Keratinocyte (primary cell): ENCODE measurements around the gene NFKBIZ. TPM values are rescaled to one million over a fixed set of nuclear protein-coding genes. Genes with fewer than 3 reads are reported as not detected.
A peak's percentile ranks its signal among the peaks of the same experiment; 100 is the strongest.
"Not testable (repeated sequence)": the region's sequence is repeated elsewhere in the genome, so short reads cannot be mapped to it uniquely, and the experiment has no call there.

ENCODE experiments used
- DNase-seq: peaks from one replicate; pipeline ENCODE4 v3.0.0-alpha.2; 2011; ENCODE audit warnings: low read depth, missing footprints, low spot score
- FAIRE-seq: peaks from 2 replicates; lab custom pipeline; 2011; peaks lifted over from hg19 to GRCh38; lab: Jason Lieb, UNC
- H2AFZ ChIP-seq: 2 replicates; pipeline ENCODE4 v1.6.0; 2012; ENCODE audit warnings: low read length, control low read depth, inconsistent platforms; ENCODE audit not compliant: control insufficient read depth
- H3K27ac ChIP-seq: 2 replicates; pipeline ENCODE4 v1.5.1; 2011; ENCODE audit warnings: low read length; ENCODE audit not compliant: control insufficient read depth, insufficient read depth
- H3K27me3 ChIP-seq: 3 replicates; pipeline ENCODE4 v1.6.0; 2011; ENCODE audit warnings: low read length; ENCODE audit not compliant: control insufficient read depth, insufficient read depth; ENCODE audit errors: extremely low read depth
- H3K36me3 ChIP-seq, 2 experiments: 2 replicates in 1 of 2; 3 replicates in 1 of 2; pipeline ENCODE4 v1.5.1; 2011; ENCODE audit warnings: low read length in 2 of 2, mild to moderate bottlenecking in 1 of 2; ENCODE audit not compliant: control insufficient read depth in 2 of 2, insufficient read depth in 2 of 2; ENCODE audit errors: extremely low read depth in 1 of 2
- H3K4me1 ChIP-seq: 3 replicates; pipeline ENCODE4 v1.5.1; 2011; ENCODE audit warnings: low read length; ENCODE audit not compliant: control insufficient read depth, insufficient read depth; ENCODE audit errors: extremely low read depth
- H3K4me2 ChIP-seq: 3 replicates; pipeline ENCODE4 v1.6.0; 2011; ENCODE audit warnings: low read depth, low read length; ENCODE audit not compliant: control insufficient read depth, insufficient read depth; ENCODE audit errors: extremely low read depth
- H3K4me3 ChIP-seq, 3 experiments: fragments of 200-600 bp in 1 of 3; sonication (generic) in 1 of 3; 2 replicates in 2 of 3; 3 replicates in 1 of 3; pipeline ENCODE4 v1.5.1; 2011 to 2016; ENCODE audit warnings: low read length in 3 of 3, mild to moderate bottlenecking in 3 of 3, control low read depth in 2 of 3, inconsistent platforms in 1 of 3, low read depth in 1 of 3, mixed read lengths in 1 of 3, mixed run types in 1 of 3, moderate library complexity in 1 of 3; ENCODE audit not compliant: control insufficient read depth in 2 of 3, insufficient read depth in 2 of 3; ENCODE audit errors: extremely low read depth in 1 of 3
- H3K79me2 ChIP-seq: 2 replicates; pipeline ENCODE4 v1.6.0; 2012; ENCODE audit warnings: low read length; ENCODE audit not compliant: control insufficient read depth, insufficient read depth
- H3K9ac ChIP-seq: 3 replicates; pipeline ENCODE4 v1.6.0; 2011; ENCODE audit warnings: low read length; ENCODE audit not compliant: control insufficient read depth, insufficient read depth; ENCODE audit errors: extremely low read depth
- H3K9me1 ChIP-seq: 3 replicates; pipeline ENCODE4 v1.6.0; 2011; ENCODE audit warnings: low read length; ENCODE audit not compliant: control insufficient read depth, insufficient read depth; ENCODE audit errors: extremely low read depth
- H3K9me3 ChIP-seq: 2 replicates; pipeline ENCODE4 v1.5.1; 2012; ENCODE audit warnings: low read depth, low read length; ENCODE audit not compliant: control insufficient read depth
- H4K20me1 ChIP-seq: 3 replicates; pipeline ENCODE4 v1.6.0; 2011; ENCODE audit warnings: low read length; ENCODE audit not compliant: control insufficient read depth, insufficient read depth; ENCODE audit errors: extremely low read depth
- CTCF ChIP-seq, 3 experiments: IDR thresholded peaks in 1 of 3; conservative IDR thresholded peaks in 1 of 3; optimal IDR thresholded peaks in 1 of 3; 2 replicates in 2 of 3; 3 replicates in 1 of 3; pipeline versions ENCODE3 to v1.5.1; 2011; ENCODE audit warnings: low read length in 3 of 3, mild to moderate bottlenecking in 3 of 3, moderate library complexity in 2 of 3, control low read depth in 1 of 3, inconsistent platforms in 1 of 3; ENCODE audit not compliant: insufficient read depth in 2 of 3; ENCODE audit errors: extremely low read depth in 1 of 3
- EZH2 ChIP-seq: IDR thresholded peaks from one replicate; pipeline ENCODE4 v1.6.1; 2012; ENCODE audit warnings: inconsistent platforms, mild to moderate bottlenecking, low read length, moderate library complexity
- dilution Hi-C: fragments of 300-500 bp; cut with MboI; formaldehyde crosslinking; loops from one replicate; pipeline ENCODE4 v1.7.0; 2020; ENCODE audit warnings: low sequenced_read_pairs; ENCODE audit not compliant: extremely low pct_ligation_motif_present
- polyA plus RNA-seq, 5 experiments: library from polyadenylated mRNA; depleted of rRNA in 3 of 5; stranded (reverse) in 3 of 5; stranded (forward) in 1 of 5; unstranded in 1 of 5; fragments of >200 nt; gene quantifications; 1 replicate in 1 of 5; 2 replicates in 3 of 5; 3 replicates in 1 of 5; pipeline versions ENCODE4 v1.2.1 to v1.2.3, GENCODE V29; 2011 to 2012; ENCODE audit warnings: missing spikeins in 2 of 5, low read depth in 1 of 5, low replicate concordance in 1 of 5

The NFKBIZ gene
- polyA plus RNA-seq, 1 donor (not counting 4 experiments of a cell fraction or from before 2014, with no cell fraction given): 88.9 TPM

- Histone ChIP-seq H2AFZ (peak overlapping the region; percentile 25), H3K9me1 (no peaks in the 10 kb centered on the region), H3K4me1 (peaks cover 22% of the 10 kb centered on the region), H3K27ac (peak overlapping the region; percentile 85), H3K4me3 (no peak overlapping the region), H3K9me3 (no peaks in the 10 kb centered on the region), H3K36me3 (no peaks in the 10 kb centered on the region), H3K79me2 (no peaks in the 10 kb centered on the region), H3K9ac (peak overlapping the region; percentile 49), H4K20me1 (no peaks in the 10 kb centered on the region), H3K4me2 (peak overlapping the region; percentile 47), H3K27me3 (no peaks in the 10 kb centered on the region)
- FAIRE-seq (peak; percentile 96), DNase-seq (peak; percentile 81)
- TF ChIP-seq CTCF (optimal IDR thresholded peaks at IDR 0.05 in 1 of 3, IDR thresholded peaks at IDR 0.05 in 1 of 3, conservative IDR thresholded peaks at IDR 0.05 in 1 of 3; ENCODE audit: extremely low read depth in 1 of 3, insufficient read depth in 2 of 3, low read length in 3 of 3) (no peak), EZH2 (no peak)
- dilution Hi-C loops: no loop called here
Measured at GRCh38 chr3:101902041-101902440, 52.7 kb downstream of the NFKBIZ start.

- FAIRE-seq: peak; percentile 76
- H3K4me2 ChIP-seq: peak overlapping the region; percentile 49
- peak overlapping the region; percentile 50 for H3K27ac ChIP-seq
- no peaks in the 10 kb centered on the region for H3K36me3 ChIP-seq
- H3K4me3 ChIP-seq: no peak overlapping the region
- H2AFZ ChIP-seq: peak overlapping the region; percentile 49
- H3K27me3 ChIP-seq: no peaks in the 10 kb centered on the region
- no peaks in the 10 kb centered on the region for H4K20me1 ChIP-seq
- TF ChIP-seq EZH2: no peak
- TF ChIP-seq CTCF (optimal IDR thresholded peaks at IDR 0.05 in 1 of 3, IDR thresholded peaks at IDR 0.05 in 1 of 3, conservative IDR thresholded peaks at IDR 0.05 in 1 of 3; ENCODE audit: extremely low read depth in 1 of 3, insufficient read depth in 2 of 3, low read length in 3 of 3): no peak
- DNase-seq: no peak
- H3K4me1 ChIP-seq: peaks cover 22% of the 10 kb centered on the region
- no peaks in the 10 kb centered on the region for H3K79me2 ChIP-seq
- H3K9me3 ChIP-seq: no peaks in the 10 kb centered on the region
- no peaks in the 10 kb centered on the region for H3K9me1 ChIP-seq
- H3K9ac ChIP-seq: no peak overlapping the region
- dilution Hi-C loops: no loop called here
Measured at GRCh38 chr3:101903451-101903871, 54.1 kb downstream of the NFKBIZ start.

GRCh38 chr3:101905573-101905972 lies 56.3 kb downstream of the NFKBIZ start:
- FAIRE-seq, dilution Hi-C loops, H3K9me3 ChIP-seq, H3K79me2 ChIP-seq, H3K9ac ChIP-seq, H3K36me3 ChIP-seq, H3K27me3 ChIP-seq, H4K20me1 ChIP-seq, H3K4me3 ChIP-seq, DNase-seq, H2AFZ ChIP-seq, H3K9me1 ChIP-seq, H3K27ac ChIP-seq, H3K4me2 ChIP-seq: not testable (repeated sequence)
- peaks cover 22% of the 10 kb centered on the region for H3K4me1 ChIP-seq
